ENCODE data around the gene ASIC4. TPM values are rescaled to one million over a fixed set of nuclear protein-coding genes. Genes with fewer than 3 reads are reported as not detected.

ASIC4 gene
- total and polyA plus RNA-seq, 2 of the 4 experiments (the other 2 are of a cell fraction), result 0.10 TPM; not detected in 1

DNA sequence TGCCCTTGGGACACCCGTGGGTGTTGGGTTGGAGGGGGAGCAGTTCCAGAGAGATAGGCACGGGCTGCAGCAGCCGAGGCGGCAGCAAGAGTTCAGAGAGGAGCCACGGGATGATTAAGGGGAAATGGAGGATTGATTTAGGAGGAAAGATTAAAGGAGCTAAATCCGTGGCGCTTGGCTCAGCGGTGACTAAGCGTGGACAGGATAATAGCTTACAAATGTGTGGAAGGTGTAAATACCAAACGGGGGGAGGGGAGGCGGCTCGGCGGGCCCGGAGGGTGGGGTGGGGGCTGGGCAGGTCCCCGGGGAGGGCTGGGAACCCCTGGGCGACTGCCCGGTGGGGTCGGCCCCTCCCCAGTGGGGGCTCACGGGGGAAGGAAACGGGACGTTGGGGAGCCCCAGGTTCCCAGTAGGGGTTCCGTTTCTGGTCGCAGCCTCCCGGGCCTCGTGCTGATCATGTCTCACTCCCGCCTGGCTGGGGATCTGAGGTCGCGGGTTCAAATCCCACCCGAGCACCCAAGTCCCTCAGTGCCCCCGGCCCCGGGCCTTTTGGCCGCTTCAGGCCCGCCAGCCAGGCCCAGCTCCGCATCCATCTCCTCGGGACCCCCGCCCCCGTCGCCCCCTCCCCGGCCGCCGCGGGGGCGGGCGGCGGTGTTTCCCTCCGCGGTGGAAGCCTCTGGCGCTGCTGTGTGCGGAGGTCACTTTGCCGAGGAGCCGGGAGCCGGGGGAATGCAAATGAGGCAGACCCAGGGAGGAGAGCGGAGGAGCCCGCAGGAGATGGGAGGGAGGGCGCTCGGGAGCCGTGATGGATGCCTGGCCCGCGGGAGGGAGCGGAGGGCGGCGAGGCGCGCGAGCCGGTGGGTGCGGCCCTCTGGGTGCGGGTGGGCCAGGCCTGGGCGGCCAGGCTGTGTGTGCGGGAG, 8.1 kb downstream of the ASIC4 start (continued):
- TF ChIP-seq SMC3 (IDR thresholded peaks at IDR 0.05; ENCODE audit: low read depth, low read length) (no peak), RCOR1 (IDR thresholded peaks at IDR 0.05; ENCODE audit: insufficient replicate concordance, low read length) (no peak), BHLHE40 (IDR thresholded peaks at IDR 0.05; ENCODE audit: low read depth, low read length) (peak; percentile 76)

- Histone ChIP-seq H4K20me1 (ENCODE audit: insufficient read depth, low read length) (no peaks in the 10 kb centered on the region; the same call in 1 of the 2 replicates), H3K56ac (ENCODE audit: extremely low read depth, insufficient read depth, low read length) (no peak overlapping the region), H3K4me3 (ENCODE audit: insufficient read depth, low read depth, low read length) (no peak overlapping the region), H3K23ac (ENCODE audit: low read depth, low read length) (no peak overlapping the region; the same call in 1 of the 2 replicates), H2AFZ (replicated peaks; ENCODE audit: low read length, poor library complexity) (peak overlapping the region; percentile 87), H3K27me3 (ENCODE audit: control insufficient read depth, insufficient read depth, low read length) (peaks cover 32% of the 10 kb centered on the region), H3K14ac (replicated peaks; ENCODE audit: low read depth, low read length) (no peak overlapping the region), H3K4me2 (ENCODE audit: low read depth, low read length) (no peak overlapping the region), H2BK15ac (ENCODE audit: low read depth, low read length) (no peak overlapping the region), H4K5ac (ENCODE audit: low read depth, low read length) (no peak overlapping the region), H4K91ac (ENCODE audit: insufficient read depth, low read depth, low read length) (no peak overlapping the region), H2AK9ac (replicated peaks; ENCODE audit: low read depth, low read length, poor library complexity) (peak overlapping the region; percentile 46), H3K4me1 (ENCODE audit: control insufficient read depth, insufficient read depth, low read length) (peaks cover 16% of the 10 kb centered on the region), H4K8ac (ENCODE audit: low read depth in 2 of 2, low read length in 2 of 2) (peak overlapping the region in 1 of 2 experiments; percentile 39; a peak in 1 of 4 replicates), H3K27ac (ENCODE audit: insufficient read depth, low read length) (no peak overlapping the region), H3K18ac (ENCODE audit: low read depth, low read length) (no peak overlapping the region), H2BK5ac (ENCODE audit: low read depth, low read length, poor library complexity, severe bottlenecking) (no peak overlapping the region), H3K9me3 (ENCODE audit: control insufficient read depth, insufficient read depth, low read length) (no peaks in the 10 kb centered on the region), H3K9ac (ENCODE audit: low read depth, low read length) (no peak overlapping the region), H2BK120ac (ENCODE audit: low read depth, low read length) (no peak overlapping the region), H3K36me3 (ENCODE audit: control insufficient read depth, insufficient read depth, low read length) (no peaks in the 10 kb centered on the region), H2AK5ac (ENCODE audit: low read depth, low read length) (no peak overlapping the region), H3K9me1 (ENCODE audit: insufficient read depth, low read length) (no peaks in the 10 kb centered on the region), H3K79me1 (ENCODE audit: low read depth in 1 of 2, low read length in 2 of 2) (no peaks in the 10 kb centered on the region), H2BK20ac (ENCODE audit: low read depth, low read length) (no peak overlapping the region), H3K4ac (ENCODE audit: low read depth, low read length) (no peak overlapping the region; the same call in 1 of the 2 replicates)
- intact Hi-C loops (cut with micrococcal nuclease), result loop anchor here (5.0 kb wide), 1 partner anchor 66 kb away; no protein-coding TSS in a partner anchor
- DNase-seq, result no peak
- in situ Hi-C loops (cut with MboI; ENCODE audit: low sequenced_read_pairs), result no loop called here
- POLR2A ChIA-PET (ENCODE audit: unreplicated experiment), result interaction anchor here (0.5 kb wide), 1 partner anchor 25 kb away, joined by 3 read pairs; the partner anchor contains the start of gene GMPPA
- no peak for ATAC-seq (ENCODE audit: low read depth)
- no TSS peak for BruUV-seq (replicated peaks)
- CTCF ChIA-PET, result interaction anchor here (1.5 to 2.1 kb wide), 2 partner anchors 28 to 120 kb away, joined by 3 to 5 read pairs; no protein-coding TSS in a partner anchor
- dilution Hi-C loops (cut with HindIII; ENCODE audit: low sequenced_read_pairs, unreplicated experiment), result no loop called here
- no CpG with 5 or more reads among the region's 24 CpGs for WGBS, 2 experiments (ENCODE audit: extremely low coverage in 2 of 2, insufficient read length in 1 of 2)
- no peak for TF ChIP-seq MAFK (IDR thresholded peaks at IDR 0.05; ENCODE audit: low read depth, low read length)
- no peak for TF ChIP-seq RAD21 (IDR thresholded peaks at IDR 0.05; ENCODE audit: low read length)
- no peak for TF ChIP-seq MXI1 (IDR thresholded peaks at IDR 0.05; ENCODE audit: borderline replicate concordance, low read depth, low read length)
- no peak for TF ChIP-seq NFE2L2 (IDR thresholded peaks at IDR 0.05; ENCODE audit: low read depth, low read length)
- TF ChIP-seq, protein P1, sequence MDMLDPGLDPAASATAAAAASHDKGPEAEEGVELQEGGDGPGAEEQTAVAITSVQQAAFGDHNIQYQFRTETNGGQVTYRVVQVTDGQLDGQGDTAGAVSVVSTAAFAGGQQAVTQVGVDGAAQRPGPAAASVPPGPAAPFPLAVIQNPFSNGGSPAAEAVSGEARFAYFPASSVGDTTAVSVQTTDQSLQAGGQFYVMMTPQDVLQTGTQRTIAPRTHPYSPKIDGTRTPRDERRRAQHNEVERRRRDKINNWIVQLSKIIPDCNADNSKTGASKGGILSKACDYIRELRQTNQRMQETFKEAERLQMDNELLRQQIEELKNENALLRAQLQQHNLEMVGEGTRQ (IDR thresholded peaks at IDR 0.05; ENCODE audit: low read depth, low read length), result no peak
- no peak for TF ChIP-seq POLR2A (IDR thresholded peaks at IDR 0.05; ENCODE audit: low read depth, low read length)
- TF ChIP-seq SMC3 (IDR thresholded peaks at IDR 0.05; ENCODE audit: low read depth, low read length), result no peak
- TF ChIP-seq, protein P2, sequence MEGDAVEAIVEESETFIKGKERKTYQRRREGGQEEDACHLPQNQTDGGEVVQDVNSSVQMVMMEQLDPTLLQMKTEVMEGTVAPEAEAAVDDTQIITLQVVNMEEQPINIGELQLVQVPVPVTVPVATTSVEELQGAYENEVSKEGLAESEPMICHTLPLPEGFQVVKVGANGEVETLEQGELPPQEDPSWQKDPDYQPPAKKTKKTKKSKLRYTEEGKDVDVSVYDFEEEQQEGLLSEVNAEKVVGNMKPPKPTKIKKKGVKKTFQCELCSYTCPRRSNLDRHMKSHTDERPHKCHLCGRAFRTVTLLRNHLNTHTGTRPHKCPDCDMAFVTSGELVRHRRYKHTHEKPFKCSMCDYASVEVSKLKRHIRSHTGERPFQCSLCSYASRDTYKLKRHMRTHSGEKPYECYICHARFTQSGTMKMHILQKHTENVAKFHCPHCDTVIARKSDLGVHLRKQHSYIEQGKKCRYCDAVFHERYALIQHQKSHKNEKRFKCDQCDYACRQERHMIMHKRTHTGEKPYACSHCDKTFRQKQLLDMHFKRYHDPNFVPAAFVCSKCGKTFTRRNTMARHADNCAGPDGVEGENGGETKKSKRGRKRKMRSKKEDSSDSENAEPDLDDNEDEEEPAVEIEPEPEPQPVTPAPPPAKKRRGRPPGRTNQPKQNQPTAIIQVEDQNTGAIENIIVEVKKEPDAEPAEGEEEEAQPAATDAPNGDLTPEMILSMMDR (conservative IDR thresholded peaks at IDR 0.05; ENCODE audit: low read depth, low read length), result no peak
- TF ChIP-seq CHD1 (IDR thresholded peaks at IDR 0.05; ENCODE audit: low read depth, low read length), result no peak
- TF ChIP-seq CEBPB (IDR thresholded peaks at IDR 0.05; ENCODE audit: low read depth, low read length), result no peak
- no peak for TF ChIP-seq FOS (IDR thresholded peaks at IDR 0.05; ENCODE audit: low read depth, low read length)
These were observed 8.9 kb downstream of the ASIC4 start for GRCh38 chr2:219523031-219523671.
